Gastroesophageal sphincter (tissue), 3 donors: ENCODE results near the gene IRGC.

Source experiments
- EP300 ChIP-seq: sonication (generic); formaldehyde crosslinking; IDR thresholded peaks from one replicate; pipeline ENCODE4 v1.6.1; 2017; ENCODE audit warnings: antibody characterized with exemption, mild to moderate bottlenecking
- POLR2AphosphoS5 ChIP-seq: sonication (generic); formaldehyde crosslinking; IDR thresholded peaks from one replicate; pipeline ENCODE4 v1.6.1; 2017; ENCODE audit warnings: antibody characterized with exemption
- TF ChIP-seq, protein P1 (sequence below), 4 experiments: fragments of 200-600 bp in 2 of 4; fragments of 450-650 bp in 2 of 4; sonication (generic) in 1 of 4; IDR thresholded peaks; one replicate each; pipeline ENCODE4 v1.5.1; 2017 to 2019; ENCODE audit warnings: antibody characterized with exemption in 4 of 4, mild to moderate bottlenecking in 2 of 4, moderate library complexity in 2 of 4

DNA sequence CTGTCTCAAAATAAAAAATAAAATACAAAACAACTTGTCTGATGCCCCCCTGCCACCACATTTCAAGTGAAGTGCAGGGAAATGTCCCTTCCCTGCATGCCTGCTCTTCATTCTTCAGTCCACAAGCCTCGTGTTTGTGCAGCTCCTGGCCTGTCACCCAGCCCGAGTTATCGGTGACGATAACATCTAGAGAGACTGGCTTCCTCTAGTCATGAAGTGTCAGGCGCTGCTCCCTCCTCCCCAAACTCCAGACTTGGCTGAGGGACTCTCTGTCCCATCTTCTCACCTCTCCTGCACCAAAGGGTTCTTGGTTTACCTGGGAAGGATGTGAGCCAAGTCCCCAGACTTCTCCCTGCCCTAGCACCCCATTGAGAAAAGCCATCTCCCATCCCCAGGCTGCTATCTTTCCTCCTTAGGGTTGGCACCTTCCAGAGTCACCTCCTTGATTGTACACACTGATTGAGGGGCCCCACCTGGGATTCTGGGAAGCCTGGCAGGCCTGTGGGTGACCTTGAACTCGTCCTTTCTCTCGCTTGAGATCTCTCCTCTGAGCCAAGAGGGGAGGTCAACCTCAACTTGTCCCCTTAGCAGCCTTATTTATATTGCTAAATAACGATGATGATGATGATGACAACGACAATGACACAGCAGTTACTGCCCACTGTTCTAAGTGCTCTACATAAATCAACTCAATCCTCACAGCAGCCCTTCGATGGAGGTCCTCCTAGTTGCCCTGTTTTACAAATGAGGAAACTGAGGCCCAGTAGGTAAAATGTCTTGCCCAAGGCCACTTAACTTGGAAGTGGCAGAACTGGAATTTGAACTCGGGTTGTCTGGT lies 32.8 kb upstream of the IRGC start:
- TF ChIP-seq EP300 (no peak), POLR2AphosphoS5 (no peak)
- TF ChIP-seq, protein P1, sequence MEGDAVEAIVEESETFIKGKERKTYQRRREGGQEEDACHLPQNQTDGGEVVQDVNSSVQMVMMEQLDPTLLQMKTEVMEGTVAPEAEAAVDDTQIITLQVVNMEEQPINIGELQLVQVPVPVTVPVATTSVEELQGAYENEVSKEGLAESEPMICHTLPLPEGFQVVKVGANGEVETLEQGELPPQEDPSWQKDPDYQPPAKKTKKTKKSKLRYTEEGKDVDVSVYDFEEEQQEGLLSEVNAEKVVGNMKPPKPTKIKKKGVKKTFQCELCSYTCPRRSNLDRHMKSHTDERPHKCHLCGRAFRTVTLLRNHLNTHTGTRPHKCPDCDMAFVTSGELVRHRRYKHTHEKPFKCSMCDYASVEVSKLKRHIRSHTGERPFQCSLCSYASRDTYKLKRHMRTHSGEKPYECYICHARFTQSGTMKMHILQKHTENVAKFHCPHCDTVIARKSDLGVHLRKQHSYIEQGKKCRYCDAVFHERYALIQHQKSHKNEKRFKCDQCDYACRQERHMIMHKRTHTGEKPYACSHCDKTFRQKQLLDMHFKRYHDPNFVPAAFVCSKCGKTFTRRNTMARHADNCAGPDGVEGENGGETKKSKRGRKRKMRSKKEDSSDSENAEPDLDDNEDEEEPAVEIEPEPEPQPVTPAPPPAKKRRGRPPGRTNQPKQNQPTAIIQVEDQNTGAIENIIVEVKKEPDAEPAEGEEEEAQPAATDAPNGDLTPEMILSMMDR (IDR thresholded peaks at IDR 0.05) = no peak
